GM21528 (cell line): ENCODE results near the gene NBAS.
A peak's percentile ranks its signal among the peaks of the same experiment; 100 is the strongest.

Experiments used
- ATAC-seq: cut with Tn5 transposase; IDR thresholded peaks from one replicate; pipeline ENCODE4 v1.9.1; 2021; ENCODE audit warnings: mild to moderate bottlenecking, moderate library complexity; ENCODE audit not compliant: unreplicated experiment, low FRiP score

Gene NBAS

DNA sequence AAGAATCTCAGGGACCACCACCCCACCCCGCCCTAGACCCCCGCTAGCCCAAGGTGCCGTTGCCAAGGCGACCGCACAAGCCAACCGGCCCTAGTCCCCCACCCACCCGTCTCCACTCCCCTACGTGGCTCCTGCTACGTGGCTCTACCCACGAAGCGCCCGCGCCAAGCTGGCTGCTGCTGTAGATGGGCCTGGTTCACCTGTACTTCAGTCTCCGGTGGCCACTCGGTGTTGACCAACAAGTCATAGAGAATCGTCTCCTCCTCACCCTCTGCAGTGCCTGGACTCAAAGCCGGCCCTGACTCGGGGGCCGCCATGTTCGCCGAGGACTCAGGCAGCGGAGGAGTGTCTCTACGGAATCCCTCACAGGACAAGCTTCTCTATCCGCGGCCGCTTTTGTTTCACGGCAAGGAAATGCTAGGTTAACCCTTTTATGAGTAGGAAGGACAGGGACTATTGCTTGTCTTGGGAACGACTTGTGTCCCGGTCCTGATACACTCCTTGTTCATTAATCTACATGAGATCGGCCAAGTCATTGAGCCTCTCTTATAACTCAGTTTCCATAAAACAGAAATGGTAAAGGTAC is at the start of gene NBAS:
NBAS (minus strand) TSS at position 347 of the 586 bp plus-strand sequence; CDS start at position 317, 30 bp downstream.
- ATAC-seq, result peak; percentile 90

GRCh38 chr2:15610430-15610952 is 49.4 kb upstream of the NBAS start:
- ATAC-seq, result no peak

GRCh38 chr2:15609341-15610042 is 48.4 kb upstream of the NBAS start:
- no peak for ATAC-seq

DNA sequence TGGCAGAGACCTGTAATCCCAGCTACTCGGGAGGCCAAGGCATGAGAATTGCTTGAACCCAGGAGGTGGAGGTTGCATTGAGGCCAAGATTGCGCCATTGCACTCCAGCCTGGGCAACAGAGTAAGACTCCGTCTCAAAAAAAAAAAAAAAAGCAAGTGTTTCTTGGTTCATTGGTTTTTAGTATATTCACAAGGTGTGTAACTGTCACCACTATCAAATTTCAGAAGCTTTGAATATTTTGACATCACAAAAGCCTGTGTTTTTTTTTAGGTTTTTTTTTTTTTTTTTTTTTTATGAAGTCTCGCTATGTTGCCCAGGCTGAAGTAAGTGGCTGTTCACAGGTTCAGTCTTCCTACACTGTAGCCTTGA is 47.2 kb upstream of the NBAS start:
- ATAC-seq, result no peak

GRCh38 chr2:15607709-15608391 is 46.7 kb upstream of the NBAS start:
- no peak for ATAC-seq

GRCh38 chr2:15606481-15607441 is 45.6 kb upstream of the NBAS start:
- ATAC-seq, result no peak

GRCh38 chr2:15605721-15606120 is 44.6 kb upstream of the NBAS start:
- ATAC-seq, result no peak

- no peak for ATAC-seq
Measured at GRCh38 chr2:15603948-15604347, 42.8 kb upstream of the NBAS start.

- ATAC-seq, result no peak
Measured at GRCh38 chr2:15603044-15603765, 42.1 kb upstream of the NBAS start.

DNA sequence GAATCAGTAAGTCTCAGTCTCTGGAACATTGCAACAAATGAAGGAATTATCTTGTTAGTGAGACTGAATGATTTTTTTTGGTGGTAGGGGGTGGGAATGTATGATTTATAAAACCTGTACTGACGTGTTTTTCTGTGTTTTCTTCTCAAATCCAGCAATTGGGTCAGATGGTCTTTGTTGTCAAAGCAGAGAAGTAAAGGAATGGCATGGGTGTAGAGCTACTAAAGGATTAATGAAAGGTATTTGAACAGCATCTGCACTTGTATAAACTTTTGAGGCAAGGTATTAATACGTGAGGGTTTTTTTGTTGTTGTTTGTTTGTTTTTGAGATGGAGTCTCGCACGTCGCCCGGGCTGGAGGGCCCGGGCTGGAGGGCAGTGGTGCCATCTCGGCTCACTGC is 41.3 kb upstream of the NBAS start:
- no peak for ATAC-seq

GRCh38 chr2:15601681-15602080 is 40.5 kb upstream of the NBAS start:
- no peak for ATAC-seq

DNA sequence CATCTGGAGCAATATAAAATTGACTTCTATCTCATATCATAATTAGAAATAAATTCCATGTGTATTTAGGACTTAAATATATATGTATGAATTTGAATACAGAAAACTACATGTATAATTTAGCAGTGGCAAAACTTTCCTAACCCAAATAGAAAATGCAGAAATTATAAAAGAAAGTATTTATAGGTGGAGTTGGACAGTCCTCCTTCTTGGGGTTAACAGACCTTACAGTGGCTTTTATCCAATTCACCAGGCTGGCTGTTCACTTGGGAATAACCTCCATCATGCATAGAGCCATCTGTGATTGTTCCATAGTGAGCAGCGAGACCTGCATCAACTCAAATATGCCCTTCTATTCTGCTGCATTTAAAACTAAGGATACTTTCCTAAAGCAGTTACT is 38.9 kb upstream of the NBAS start:
- ATAC-seq, result no peak

GRCh38 chr2:15596968-15597367 is 35.8 kb upstream of the NBAS start:
- no peak for ATAC-seq

- ATAC-seq, result no peak
Measured at GRCh38 chr2:15596350-15596749, 35.2 kb upstream of the NBAS start.

GRCh38 chr2:15595936-15596335 is 34.8 kb upstream of the NBAS start:
- ATAC-seq, result no peak

DNA sequence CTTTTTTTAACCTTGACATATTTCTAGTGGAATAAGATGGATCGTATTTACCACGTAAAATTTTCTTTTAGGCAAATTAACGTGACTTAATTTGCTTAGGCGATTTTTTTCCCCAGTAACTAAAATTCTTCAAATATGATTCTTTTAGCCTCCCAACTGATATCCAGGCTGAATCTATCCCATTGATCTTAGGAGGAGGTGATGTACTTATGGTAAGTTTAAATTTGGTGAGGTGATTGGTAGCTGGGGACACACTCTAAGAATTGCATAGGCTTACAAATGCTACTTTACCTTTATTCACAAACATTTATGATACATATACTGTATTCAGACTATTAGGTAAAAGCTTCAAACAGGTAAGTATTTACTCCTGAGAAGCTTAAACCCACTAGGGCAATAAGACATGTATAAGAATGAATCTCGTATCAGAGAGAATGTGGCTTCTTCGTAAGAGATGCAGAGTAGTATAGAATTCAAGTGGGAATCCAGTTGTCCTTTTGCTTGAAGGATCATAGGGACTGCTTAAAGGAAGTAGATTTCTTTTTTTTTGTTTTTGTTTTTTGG is 34.3 kb upstream of the NBAS start:
- no peak for ATAC-seq

DNA sequence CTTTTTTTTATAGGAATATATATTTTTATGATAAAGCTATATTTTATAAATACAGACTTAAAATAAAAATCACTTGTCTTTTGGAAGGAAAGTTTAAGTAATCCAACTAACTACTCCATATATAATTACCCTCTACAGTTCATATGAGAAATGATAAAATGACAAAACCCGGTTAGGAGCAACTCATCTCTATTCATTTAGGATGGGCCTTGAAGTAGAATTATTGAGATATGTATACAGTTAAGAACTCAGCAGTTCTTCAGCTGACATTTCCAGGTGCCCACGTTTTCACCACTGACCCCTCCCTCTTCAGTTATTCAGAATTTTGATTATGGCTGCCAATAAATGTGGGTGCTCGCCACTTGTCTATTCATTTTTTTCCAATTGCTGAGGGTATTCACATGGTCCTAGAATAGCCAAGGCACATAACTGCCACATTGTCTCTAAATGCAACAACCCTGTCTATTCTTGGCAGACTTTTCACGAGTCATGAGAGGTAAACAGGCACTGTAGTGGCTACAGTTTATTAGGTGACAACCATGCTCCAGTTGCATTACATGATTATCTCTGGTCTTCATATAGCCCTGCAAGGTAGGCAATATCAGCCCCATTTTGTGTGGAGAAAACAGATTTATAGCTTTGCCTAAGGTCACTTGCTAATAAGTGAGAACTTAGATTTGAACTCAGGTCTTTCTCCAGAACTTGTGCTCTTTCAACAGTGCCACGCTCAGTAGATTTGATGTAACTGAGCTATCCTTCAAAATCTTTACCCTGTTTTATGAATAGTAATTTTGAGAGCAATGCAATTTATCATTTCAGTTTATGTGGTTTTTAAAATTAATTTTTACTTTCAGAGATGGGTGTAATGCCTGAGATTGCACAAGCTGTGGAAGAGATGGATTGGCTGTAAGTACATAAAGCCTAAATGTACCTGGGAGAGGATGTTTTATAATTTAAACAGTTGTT is 33.4 kb upstream of the NBAS start:
- no peak for ATAC-seq

- ATAC-seq, result no peak
Measured at GRCh38 chr2:15593327-15593705, 32.2 kb upstream of the NBAS start.
